OCI-LY1 (cell line): ENCODE results near the gene PTPRD.

Source experiments
- H2AFZ ChIP-seq: fragments of 200-600 bp; sonication (generic), shearing (Covaris generic); 2 replicates; pipeline ENCODE4 v1.6.0; 2014; ENCODE audit warnings: antibody characterized with exemption, mild to moderate bottlenecking, low read length
- H3F3A ChIP-seq: fragments of 200-600 bp; sonication (generic), shearing (Covaris generic); 2 replicates; pipeline ENCODE4 v1.6.0; 2014; ENCODE audit warnings: mild to moderate bottlenecking, antibody characterized with exemption, low read length, moderate library complexity; ENCODE audit not compliant: insufficient read depth
- H3K27ac ChIP-seq: fragments of 200-600 bp; sonication (generic); 2 replicates; pipeline ENCODE4 v1.5.1; 2014; ENCODE audit warnings: low read length, mixed run types, mild to moderate bottlenecking, low read depth; ENCODE audit not compliant: poor library complexity, severe bottlenecking
- H3K27me3 ChIP-seq: fragments of 200-600 bp; sonication (generic); 2 replicates; pipeline ENCODE4 v1.6.0; 2014; ENCODE audit warnings: antibody characterized with exemption, mild to moderate bottlenecking, low read length, moderate library complexity; ENCODE audit not compliant: insufficient read depth
- H3K36me3 ChIP-seq: fragments of 200-600 bp; sonication (generic); 2 replicates; pipeline ENCODE4 v1.6.1; 2014; ENCODE audit warnings: mild to moderate bottlenecking, antibody characterized with exemption, low read length, moderate library complexity, mixed read lengths; ENCODE audit not compliant: insufficient read depth
- H3K4me1 ChIP-seq: fragments of 200-600 bp; sonication (generic); 2 replicates; pipeline ENCODE4 v1.5.1; 2014; ENCODE audit warnings: mild to moderate bottlenecking, low read length, moderate library complexity; ENCODE audit not compliant: insufficient read depth, severe bottlenecking
- H3K4me2 ChIP-seq: fragments of 200-600 bp; sonication (generic), shearing (Covaris generic); 2 replicates; pipeline ENCODE4 v1.6.1; 2014; ENCODE audit warnings: low read length
- H3K4me3 ChIP-seq: fragments of 200-600 bp; sonication (generic); 2 replicates; pipeline ENCODE4 v1.5.1; 2014; ENCODE audit warnings: low read length, low read depth, mild to moderate bottlenecking, mixed read lengths; ENCODE audit not compliant: poor library complexity, severe bottlenecking
- H3K79me2 ChIP-seq: fragments of 200-600 bp; shearing (Covaris generic); 2 replicates; pipeline ENCODE4 v1.6.1; 2016; ENCODE audit warnings: mixed run types, low read length, mixed read lengths; ENCODE audit not compliant: insufficient read depth
- H3K9ac ChIP-seq: fragments of 200-600 bp; sonication (generic), shearing (Covaris generic); 2 replicates; pipeline ENCODE4 v1.6.1; 2014; ENCODE audit warnings: mild to moderate bottlenecking, low read length, mixed read lengths
- H3K9me2 ChIP-seq: fragments of 200-600 bp; sonication (generic), shearing (Covaris generic); 2 replicates; pipeline ENCODE4 v1.6.1; 2014; ENCODE audit warnings: low read depth, mild to moderate bottlenecking, low read length, mixed read lengths
- H3K9me3 ChIP-seq: fragments of 200-600 bp; shearing (Covaris generic); 2 replicates; pipeline ENCODE4 v1.6.1; 2014; ENCODE audit warnings: low read length, mixed read lengths
- H4K20me1 ChIP-seq: fragments of 200-600 bp; sonication (generic), shearing (Covaris generic); 2 replicates; pipeline ENCODE4 v1.6.0; 2016; ENCODE audit warnings: mild to moderate bottlenecking, low read length; ENCODE audit not compliant: insufficient read depth
- EZH2 ChIP-seq: fragments of 200-600 bp; sonication (generic), shearing (Covaris generic); IDR thresholded peaks from 2 replicates; pipeline ENCODE4 v1.8.0; 2017; ENCODE audit warnings: borderline replicate concordance, mixed run types, mild to moderate bottlenecking, antibody characterized with exemption, low read length, moderate library complexity, mixed read lengths
- TF ChIP-seq, protein P1 (sequence below): fragments of 200-600 bp; sonication (generic), shearing (Covaris generic); IDR thresholded peaks from 2 replicates; pipeline ENCODE4 v1.5.1; 2017; ENCODE audit warnings: mild to moderate bottlenecking, antibody characterized with exemption, low read length, moderate library complexity, mixed read lengths

The PTPRD gene

GRCh38 chr9:9112001-9112720 lies 1500.6 kb downstream of the PTPRD start:
- H3K36me3 ChIP-seq: no peaks in the 10 kb centered on the region
- no peaks in the 10 kb centered on the region for H3F3A ChIP-seq
- H3K9me3 ChIP-seq: no peaks in the 10 kb centered on the region
- H3K9me2 ChIP-seq: no peaks in the 10 kb centered on the region
- no peaks in the 10 kb centered on the region for H4K20me1 ChIP-seq
- no peaks in the 10 kb centered on the region for H3K27me3 ChIP-seq
- TF ChIP-seq EZH2: no peak
- TF ChIP-seq, protein P1, sequence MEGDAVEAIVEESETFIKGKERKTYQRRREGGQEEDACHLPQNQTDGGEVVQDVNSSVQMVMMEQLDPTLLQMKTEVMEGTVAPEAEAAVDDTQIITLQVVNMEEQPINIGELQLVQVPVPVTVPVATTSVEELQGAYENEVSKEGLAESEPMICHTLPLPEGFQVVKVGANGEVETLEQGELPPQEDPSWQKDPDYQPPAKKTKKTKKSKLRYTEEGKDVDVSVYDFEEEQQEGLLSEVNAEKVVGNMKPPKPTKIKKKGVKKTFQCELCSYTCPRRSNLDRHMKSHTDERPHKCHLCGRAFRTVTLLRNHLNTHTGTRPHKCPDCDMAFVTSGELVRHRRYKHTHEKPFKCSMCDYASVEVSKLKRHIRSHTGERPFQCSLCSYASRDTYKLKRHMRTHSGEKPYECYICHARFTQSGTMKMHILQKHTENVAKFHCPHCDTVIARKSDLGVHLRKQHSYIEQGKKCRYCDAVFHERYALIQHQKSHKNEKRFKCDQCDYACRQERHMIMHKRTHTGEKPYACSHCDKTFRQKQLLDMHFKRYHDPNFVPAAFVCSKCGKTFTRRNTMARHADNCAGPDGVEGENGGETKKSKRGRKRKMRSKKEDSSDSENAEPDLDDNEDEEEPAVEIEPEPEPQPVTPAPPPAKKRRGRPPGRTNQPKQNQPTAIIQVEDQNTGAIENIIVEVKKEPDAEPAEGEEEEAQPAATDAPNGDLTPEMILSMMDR: no peak
- H3K9ac ChIP-seq: no peak overlapping the region
- H3K4me2 ChIP-seq: no peak overlapping the region
- H3K4me3 ChIP-seq: no peak overlapping the region
- no peaks in the 10 kb centered on the region for H3K79me2 ChIP-seq
- no peak overlapping the region for H2AFZ ChIP-seq
- H3K4me1 ChIP-seq: no peaks in the 10 kb centered on the region
- H3K27ac ChIP-seq: no peak overlapping the region

- no peaks in the 10 kb centered on the region for H3K9me2 ChIP-seq
- H3K27me3 ChIP-seq: no peaks in the 10 kb centered on the region
- H4K20me1 ChIP-seq: no peaks in the 10 kb centered on the region
- H3K27ac ChIP-seq: no peak overlapping the region
- no peaks in the 10 kb centered on the region for H3K9me3 ChIP-seq
- H3K36me3 ChIP-seq: no peaks in the 10 kb centered on the region
- no peaks in the 10 kb centered on the region for H3F3A ChIP-seq
- no peak for TF ChIP-seq EZH2
- TF ChIP-seq, protein P1: no peak
- H3K9ac ChIP-seq: no peak overlapping the region
- no peaks in the 10 kb centered on the region for H3K4me1 ChIP-seq
- no peak overlapping the region for H2AFZ ChIP-seq
- no peaks in the 10 kb centered on the region for H3K79me2 ChIP-seq
- H3K4me3 ChIP-seq: no peak overlapping the region
- no peak overlapping the region for H3K4me2 ChIP-seq
Observed at GRCh38 chr9:9108641-9109040, 1504.2 kb downstream of the PTPRD start.

- no peaks in the 10 kb centered on the region for H4K20me1 ChIP-seq
- H3K27ac ChIP-seq: no peak overlapping the region
- H3K9me2 ChIP-seq: no peaks in the 10 kb centered on the region
Observed at GRCh38 chr9:9102295-9102694, 1510.5 kb downstream of the PTPRD start.

More at GRCh38 chr9:9102295-9102694, 1510.5 kb downstream of the PTPRD start:
- Histone ChIP-seq H2AFZ (no peak overlapping the region), H3K36me3 (no peaks in the 10 kb centered on the region), H3K9ac (no peak overlapping the region), H3F3A (no peaks in the 10 kb centered on the region), H3K27me3 (no peaks in the 10 kb centered on the region), H3K4me1 (no peaks in the 10 kb centered on the region), H3K4me2 (no peak overlapping the region), H3K4me3 (no peak overlapping the region), H3K79me2 (no peaks in the 10 kb centered on the region), H3K9me3 (no peaks in the 10 kb centered on the region)
- no peak for TF ChIP-seq EZH2
- TF ChIP-seq, protein P1: no peak
